ENCODE measurements around the gene RTBDN. TPM values are rescaled to one million over a fixed set of nuclear protein-coding genes. Genes with fewer than 3 reads are reported as not detected.

The RTBDN gene
- polyA plus RNA-seq, 1 of the 3 experiments (the other 2 are of a cell fraction) = 0.72 TPM

DNA sequence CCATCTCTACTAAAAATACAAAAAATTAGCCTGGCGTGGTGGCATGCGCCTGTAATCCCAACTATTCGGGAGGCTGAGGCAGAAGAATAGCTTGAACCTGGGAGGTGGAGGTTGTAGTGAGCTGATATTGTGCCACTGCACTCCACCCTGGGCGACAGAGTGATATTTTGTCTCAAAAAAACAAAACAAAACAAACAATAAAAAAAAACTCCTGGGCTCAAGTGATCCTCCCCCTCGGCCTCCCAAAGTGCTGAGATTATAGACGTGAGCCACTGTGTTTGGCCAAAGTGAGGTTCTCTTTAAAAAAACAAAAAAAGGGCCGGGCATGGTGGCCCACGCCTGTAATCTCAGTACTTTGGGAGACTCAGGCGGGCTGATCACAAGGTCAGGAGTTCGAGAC, 46.9 kb downstream of the RTBDN start:
- DNase-seq = no peak
- peaks cover 64% of the 10 kb centered on the region for H3F3A ChIP-seq (replicated peaks; ENCODE audit: insufficient read depth)
- no peak overlapping the region for H3K4me3 ChIP-seq (ENCODE audit: low read depth in 2 of 2, low read length in 1 of 2)
- H3K4me1 ChIP-seq (ENCODE audit: control insufficient read depth in 1 of 2, insufficient read depth in 2 of 2, low read depth in 1 of 2, low read length in 1 of 2) = peaks cover 48 to 69% of the 10 kb centered on the region in 2 experiments
- 94% methylated on average over 9 of the region's 10 CpGs for WGBS (ENCODE audit: low lambda C conversion rate)
- H3K27me3 ChIP-seq (ENCODE audit: insufficient read depth) = no peaks in the 10 kb centered on the region
- peak overlapping the region; percentile 97 to 98; a peak in 3 of 4 replicates for H3K27ac ChIP-seq (ENCODE audit: low read depth in 2 of 2, low read length in 1 of 2)
- ChIA-PET CTCF (interaction anchor here (1.3 to 3.4 kb wide), 4 partner anchors 8 to 60 kb away, joined by 3 to 46 read pairs (median 10); no protein-coding TSS in a partner anchor), POLR2A (no interaction called here)
- no peak overlapping the region for H3K9ac ChIP-seq
- H2AFZ ChIP-seq (ENCODE audit: low read depth) = no peak overlapping the region
- H3K4me2 ChIP-seq = no peak overlapping the region
- H3K36me3 ChIP-seq (replicated peaks in 1 of 2; ENCODE audit: control insufficient read depth in 1 of 2, insufficient read depth in 2 of 2, low read length in 1 of 2) = no peaks in the 10 kb centered on the region
- no peaks in the 10 kb centered on the region for H3K9me3 ChIP-seq
- peaks cover 11% of the 10 kb centered on the region for H3K79me2 ChIP-seq (ENCODE audit: insufficient read depth)
- H3K9me2 ChIP-seq = no peaks in the 10 kb centered on the region
- TF ChIP-seq GATA2 (CRISPR knock-in tag; IDR thresholded peaks at IDR 0.05) = no peak
- no peak for TF ChIP-seq GABPA (IDR thresholded peaks at IDR 0.05; ENCODE audit: low read depth)
- TF ChIP-seq CHD2 (IDR thresholded peaks at IDR 0.05; ENCODE audit: low read length, partially characterized antibody) = no peak
- no peak for TF ChIP-seq YY1 (IDR thresholded peaks at IDR 0.05; ENCODE audit: low read depth)
- TF ChIP-seq TEAD4 (IDR thresholded peaks at IDR 0.05; ENCODE audit: borderline replicate concordance, insufficient read depth) = no peak
- no peak for TF ChIP-seq MEF2A (IDR thresholded peaks at IDR 0.05; ENCODE audit: borderline replicate concordance, low read depth)
- H4K20me1 ChIP-seq (ENCODE audit: insufficient read depth) = peaks cover 10% of the 10 kb centered on the region

DNA sequence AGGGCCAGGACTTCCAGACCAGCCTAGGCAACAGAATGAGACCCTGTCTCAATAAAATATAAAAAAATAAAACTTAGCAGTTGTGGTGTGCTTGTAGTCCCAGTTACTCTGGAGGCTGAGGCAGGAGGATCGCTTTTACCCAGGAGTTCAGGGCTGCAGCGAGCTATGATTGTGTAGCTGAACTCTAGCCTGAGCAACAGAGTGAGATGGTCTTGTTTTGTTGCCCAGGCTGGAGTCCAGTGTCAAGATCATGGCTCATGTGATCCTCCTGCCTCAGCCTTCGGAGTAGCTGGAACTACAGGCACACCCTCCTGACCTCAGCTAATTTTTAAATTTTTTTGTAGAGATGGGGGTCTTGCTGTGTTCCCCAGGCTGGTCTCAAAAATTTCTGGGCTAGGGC, 47.4 kb downstream of the RTBDN start:
- Histone ChIP-seq H3K36me3 (replicated peaks in 1 of 2; ENCODE audit: control insufficient read depth in 1 of 2, insufficient read depth in 2 of 2, low read length in 1 of 2) (no peaks in the 10 kb centered on the region), H2AFZ (ENCODE audit: low read depth) (no peak overlapping the region), H4K20me1 (ENCODE audit: insufficient read depth) (peaks cover 5% of the 10 kb centered on the region), H3K27ac (ENCODE audit: low read depth in 2 of 2, low read length in 1 of 2) (peak overlapping the region; percentile 97 to 98; a peak in 3 of 4 replicates), H3K9me2 (no peaks in the 10 kb centered on the region), H3K79me2 (ENCODE audit: insufficient read depth) (peaks cover 6% of the 10 kb centered on the region), H3F3A (replicated peaks; ENCODE audit: insufficient read depth) (peaks cover 69% of the 10 kb centered on the region), H3K4me2 (no peak overlapping the region), H3K27me3 (ENCODE audit: insufficient read depth) (no peaks in the 10 kb centered on the region), H3K4me1 (ENCODE audit: control insufficient read depth in 1 of 2, insufficient read depth in 2 of 2, low read depth in 1 of 2, low read length in 1 of 2) (peaks cover 52 to 74% of the 10 kb centered on the region in 2 experiments), H3K9ac (no peak overlapping the region), H3K4me3 (ENCODE audit: low read depth in 2 of 2, low read length in 1 of 2) (no peak overlapping the region), H3K9me3 (no peaks in the 10 kb centered on the region)
- ChIA-PET POLR2A (no interaction called here), CTCF (interaction anchor here (1.5 to 3.4 kb wide), 3 partner anchors 9 to 61 kb away, joined by 7 to 46 read pairs (median 14); no protein-coding TSS in a partner anchor)
- TF ChIP-seq, protein P1, sequence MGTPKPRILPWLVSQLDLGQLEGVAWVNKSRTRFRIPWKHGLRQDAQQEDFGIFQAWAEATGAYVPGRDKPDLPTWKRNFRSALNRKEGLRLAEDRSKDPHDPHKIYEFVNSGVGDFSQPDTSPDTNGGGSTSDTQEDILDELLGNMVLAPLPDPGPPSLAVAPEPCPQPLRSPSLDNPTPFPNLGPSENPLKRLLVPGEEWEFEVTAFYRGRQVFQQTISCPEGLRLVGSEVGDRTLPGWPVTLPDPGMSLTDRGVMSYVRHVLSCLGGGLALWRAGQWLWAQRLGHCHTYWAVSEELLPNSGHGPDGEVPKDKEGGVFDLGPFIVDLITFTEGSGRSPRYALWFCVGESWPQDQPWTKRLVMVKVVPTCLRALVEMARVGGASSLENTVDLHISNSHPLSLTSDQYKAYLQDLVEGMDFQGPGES (IDR thresholded peaks at IDR 0.05; ENCODE audit: low read depth, low read length) = no peak
- TF ChIP-seq EZH2phosphoT487 (IDR thresholded peaks at IDR 0.05; ENCODE audit: borderline replicate concordance, low read depth) (no peak), RFX5 (IDR thresholded peaks at IDR 0.05; ENCODE audit: low read length) (no peak), RAD21 (IDR thresholded peaks at IDR 0.05; ENCODE audit: low read length) (no peak), CHD2 (IDR thresholded peaks at IDR 0.05; ENCODE audit: low read length, partially characterized antibody) (no peak)
- TF ChIP-seq, protein P2, sequence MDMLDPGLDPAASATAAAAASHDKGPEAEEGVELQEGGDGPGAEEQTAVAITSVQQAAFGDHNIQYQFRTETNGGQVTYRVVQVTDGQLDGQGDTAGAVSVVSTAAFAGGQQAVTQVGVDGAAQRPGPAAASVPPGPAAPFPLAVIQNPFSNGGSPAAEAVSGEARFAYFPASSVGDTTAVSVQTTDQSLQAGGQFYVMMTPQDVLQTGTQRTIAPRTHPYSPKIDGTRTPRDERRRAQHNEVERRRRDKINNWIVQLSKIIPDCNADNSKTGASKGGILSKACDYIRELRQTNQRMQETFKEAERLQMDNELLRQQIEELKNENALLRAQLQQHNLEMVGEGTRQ (IDR thresholded peaks at IDR 0.05; ENCODE audit: borderline replicate concordance, low read depth, low read length) = no peak
- TF ChIP-seq, protein P3, sequence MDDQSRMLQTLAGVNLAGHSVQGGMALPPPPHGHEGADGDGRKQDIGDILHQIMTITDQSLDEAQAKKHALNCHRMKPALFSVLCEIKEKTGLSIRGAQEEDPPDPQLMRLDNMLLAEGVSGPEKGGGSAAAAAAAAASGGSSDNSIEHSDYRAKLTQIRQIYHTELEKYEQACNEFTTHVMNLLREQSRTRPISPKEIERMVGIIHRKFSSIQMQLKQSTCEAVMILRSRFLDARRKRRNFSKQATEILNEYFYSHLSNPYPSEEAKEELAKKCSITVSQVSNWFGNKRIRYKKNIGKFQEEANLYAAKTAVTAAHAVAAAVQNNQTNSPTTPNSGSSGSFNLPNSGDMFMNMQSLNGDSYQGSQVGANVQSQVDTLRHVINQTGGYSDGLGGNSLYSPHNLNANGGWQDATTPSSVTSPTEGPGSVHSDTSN (IDR thresholded peaks at IDR 0.05) = no peak
- TF ChIP-seq, protein P4, sequence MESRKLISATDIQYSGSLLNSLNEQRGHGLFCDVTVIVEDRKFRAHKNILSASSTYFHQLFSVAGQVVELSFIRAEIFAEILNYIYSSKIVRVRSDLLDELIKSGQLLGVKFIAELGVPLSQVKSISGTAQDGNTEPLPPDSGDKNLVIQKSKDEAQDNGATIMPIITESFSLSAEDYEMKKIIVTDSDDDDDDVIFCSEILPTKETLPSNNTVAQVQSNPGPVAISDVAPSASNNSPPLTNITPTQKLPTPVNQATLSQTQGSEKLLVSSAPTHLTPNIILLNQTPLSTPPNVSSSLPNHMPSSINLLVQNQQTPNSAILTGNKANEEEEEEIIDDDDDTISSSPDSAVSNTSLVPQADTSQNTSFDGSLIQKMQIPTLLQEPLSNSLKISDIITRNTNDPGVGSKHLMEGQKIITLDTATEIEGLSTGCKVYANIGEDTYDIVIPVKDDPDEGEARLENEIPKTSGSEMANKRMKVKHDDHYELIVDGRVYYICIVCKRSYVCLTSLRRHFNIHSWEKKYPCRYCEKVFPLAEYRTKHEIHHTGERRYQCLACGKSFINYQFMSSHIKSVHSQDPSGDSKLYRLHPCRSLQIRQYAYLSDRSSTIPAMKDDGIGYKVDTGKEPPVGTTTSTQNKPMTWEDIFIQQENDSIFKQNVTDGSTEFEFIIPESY (IDR thresholded peaks at IDR 0.05; ENCODE audit: borderline replicate concordance, low read depth) = no peak
- 91% methylated on average over 3 of the region's 3 CpGs for WGBS (ENCODE audit: low lambda C conversion rate)
- no peak for DNase-seq

All from SK-N-SH (cell line).